Measurements from ENCODE around the gene AQP12B.
"Not testable (repeated sequence)": the region's sequence is repeated elsewhere in the genome, so short reads cannot be mapped to it uniquely, and the experiment has no call there.

The AQP12B gene

GRCh38 chr2:240682431-240683224, at the start of gene AQP12B:
TSS of gene AQP12B (minus strand) at chr2:240682885. CDS start at chr2:240682837, 48 bp downstream.
- not testable (repeated sequence) for DNase-seq (ENCODE audit: low read depth)

GRCh38 chr2:240732184-240732583, 49.5 kb upstream of the AQP12B start:
- no peak for DNase-seq (ENCODE audit: low read depth)

- no peak for DNase-seq (ENCODE audit: low read depth)
These were observed 48.5 kb upstream of the AQP12B start for GRCh38 chr2:240731178-240731545.

- no peak for DNase-seq (ENCODE audit: low read depth)
These were observed 48.0 kb upstream of the AQP12B start for GRCh38 chr2:240730501-240731177.

GRCh38 chr2:240728827-240729226, 46.1 kb upstream of the AQP12B start:
- no peak for DNase-seq (ENCODE audit: low read depth)

- DNase-seq (ENCODE audit: low read depth): no peak
These were observed 45.7 kb upstream of the AQP12B start for GRCh38 chr2:240728361-240728760.

- DNase-seq (ENCODE audit: low read depth): no peak
These were observed 45.2 kb upstream of the AQP12B start for GRCh38 chr2:240727913-240728312.

GRCh38 chr2:240727439-240727838, 44.8 kb upstream of the AQP12B start:
- DNase-seq (ENCODE audit: low read depth): no peak

GRCh38 chr2:240726876-240727275, 44.2 kb upstream of the AQP12B start:
- no peak for DNase-seq (ENCODE audit: low read depth)

- DNase-seq (ENCODE audit: low read depth): no peak
These were observed 43.0 kb upstream of the AQP12B start for GRCh38 chr2:240725671-240726070.

GRCh38 chr2:240725266-240725665, 42.6 kb upstream of the AQP12B start:
- no peak for DNase-seq (ENCODE audit: low read depth)

GRCh38 chr2:240724431-240724830, 41.7 kb upstream of the AQP12B start:
- DNase-seq (ENCODE audit: low read depth): no peak

GRCh38 chr2:240723851-240724250, 41.2 kb upstream of the AQP12B start:
- DNase-seq (ENCODE audit: low read depth): no peak

GRCh38 chr2:240722796-240723735, 40.4 kb upstream of the AQP12B start:
- DNase-seq (ENCODE audit: low read depth): no peak

- DNase-seq (ENCODE audit: low read depth): no peak
These were observed 39.7 kb upstream of the AQP12B start for GRCh38 chr2:240722376-240722775.

- DNase-seq (ENCODE audit: low read depth): no peak
These were observed 39.0 kb upstream of the AQP12B start for GRCh38 chr2:240721596-240722180.

- DNase-seq (ENCODE audit: low read depth): no peak
These were observed 38.3 kb upstream of the AQP12B start for GRCh38 chr2:240720686-240721595.

GRCh38 chr2:240719676-240720545, 37.2 kb upstream of the AQP12B start:
- DNase-seq (ENCODE audit: low read depth): no peak

- no peak for DNase-seq (ENCODE audit: low read depth)
These were observed 36.3 kb upstream of the AQP12B start for GRCh38 chr2:240718896-240719490.

Measured in activated T-cell treated with anti-CD3 and anti-CD28 coated beads for 24 hours (primary cell).